Neural progenitor cell (in vitro differentiated cells): ENCODE measurements around the gene C20orf204.

Experiments
- CTCF ChIP-seq: fragments of 200-600 bp; sonication (generic); IDR thresholded peaks from 2 replicates; pipeline ENCODE4 v1.5.1; 2017; ENCODE audit warnings: antibody characterized with exemption, mild to moderate bottlenecking
- EZH2 ChIP-seq: fragments of 200-600 bp; sonication (generic); IDR thresholded peaks from 2 replicates; pipeline ENCODE4 v1.6.1; 2017; ENCODE audit warnings: antibody characterized with exemption, mild to moderate bottlenecking, moderate library complexity
- EZH2phosphoT487 ChIP-seq: fragments of 200-600 bp; sonication (generic); IDR thresholded peaks from 2 replicates; pipeline ENCODE4 v1.6.1; 2017; ENCODE audit warnings: antibody characterized with exemption

DNA sequence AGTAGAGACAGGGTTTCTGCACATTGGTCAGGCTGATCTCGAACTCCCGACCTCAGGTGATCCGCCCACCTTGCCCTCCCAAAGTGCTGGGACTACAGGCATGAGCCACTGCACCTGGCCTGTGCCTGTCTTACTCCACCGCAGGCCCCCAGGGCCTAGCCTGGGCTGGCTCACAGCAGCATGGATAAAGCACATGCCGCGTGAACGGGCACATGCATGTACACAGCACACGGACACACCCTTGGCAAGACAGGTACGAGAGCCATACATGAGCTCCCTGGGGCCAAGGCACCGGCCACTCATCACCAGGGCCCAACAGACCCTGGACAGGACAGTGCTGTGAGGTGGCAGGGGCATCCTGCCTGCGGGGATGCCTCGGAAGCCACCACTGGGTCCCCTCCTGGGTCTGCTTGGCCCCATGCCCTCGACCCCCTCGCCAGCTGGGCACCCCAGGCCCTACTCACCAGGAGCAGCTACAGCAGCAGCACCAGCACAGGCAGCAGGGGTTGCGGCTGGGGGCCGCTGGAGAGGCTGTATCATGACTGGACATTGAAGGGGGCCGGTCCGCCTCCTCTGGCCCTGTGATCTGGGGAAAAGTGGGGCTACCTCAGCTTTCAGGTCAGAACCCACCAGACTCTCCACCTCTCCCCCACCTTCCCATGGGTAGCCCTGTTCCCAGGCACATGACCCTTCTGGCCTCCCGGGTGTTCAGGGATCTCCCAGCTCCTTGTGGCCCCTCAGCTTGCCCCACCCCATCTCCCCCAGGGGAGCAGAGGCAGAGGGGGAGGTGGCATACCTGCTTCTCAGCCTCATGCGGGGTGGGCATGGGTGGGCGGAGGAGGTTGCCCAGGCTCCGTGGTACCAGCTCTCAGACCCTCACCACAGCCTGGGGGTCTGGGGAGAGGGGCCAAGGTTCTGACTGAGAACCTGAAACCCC is 40.3 kb downstream of the C20orf204 start:
- TF ChIP-seq CTCF (no peak), EZH2 (no peak), EZH2phosphoT487 (no peak)
